NCI-H69 (cell line): ENCODE measurements around the gene RPL38.
A peak's percentile ranks its signal among the peaks of the same experiment; 100 is the strongest.

Source experiments
- DNase-seq: peaks from one replicate; lab custom pipeline; 2025; lab: John Stamatoyannopoulos, UW

RPL38 gene

DNA sequence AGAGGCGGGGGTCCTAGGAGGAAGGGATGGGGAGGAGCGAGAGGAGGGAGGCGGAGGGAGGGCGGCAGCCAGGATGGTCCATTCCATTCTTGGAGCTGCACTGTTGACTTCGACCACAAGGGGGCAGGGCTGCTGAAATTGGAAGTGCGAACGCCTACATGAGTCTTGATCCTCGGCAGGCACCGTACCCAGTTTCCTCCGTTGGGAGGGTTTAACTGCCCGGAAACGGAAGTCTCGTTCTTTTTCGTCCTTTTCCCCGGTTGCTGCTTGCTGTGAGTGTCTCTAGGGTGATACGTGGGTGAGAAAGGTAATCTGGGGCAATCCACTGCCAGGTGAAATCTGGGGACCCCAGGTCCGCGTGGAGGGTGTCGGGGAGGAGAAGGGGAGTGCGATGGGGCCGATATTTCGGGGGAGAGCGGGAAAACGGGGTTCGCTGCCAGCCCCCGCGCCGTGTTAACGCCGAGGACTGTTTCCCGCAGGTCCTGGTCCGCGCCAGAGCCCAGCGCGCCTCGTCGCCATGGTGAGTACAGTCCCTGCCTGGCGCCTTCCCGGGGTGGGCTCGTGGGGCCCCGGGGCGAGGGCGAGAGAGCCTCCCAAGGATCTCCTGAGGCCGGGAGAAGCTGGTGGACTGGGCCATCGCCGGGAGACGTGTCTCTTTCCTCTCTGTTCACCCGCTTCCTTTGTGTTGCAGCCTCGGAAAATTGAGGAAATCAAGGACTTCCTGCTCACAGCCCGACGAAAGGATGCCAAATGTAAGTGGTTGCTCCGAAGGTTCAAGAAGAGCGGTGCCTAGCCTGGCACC is at the start of gene RPL38:
RPL38 (plus strand) TSS at position 240 of the 802 bp plus-strand sequence; CDS start at position 518, 278 bp downstream.
- peak; percentile 98 for DNase-seq

DNA sequence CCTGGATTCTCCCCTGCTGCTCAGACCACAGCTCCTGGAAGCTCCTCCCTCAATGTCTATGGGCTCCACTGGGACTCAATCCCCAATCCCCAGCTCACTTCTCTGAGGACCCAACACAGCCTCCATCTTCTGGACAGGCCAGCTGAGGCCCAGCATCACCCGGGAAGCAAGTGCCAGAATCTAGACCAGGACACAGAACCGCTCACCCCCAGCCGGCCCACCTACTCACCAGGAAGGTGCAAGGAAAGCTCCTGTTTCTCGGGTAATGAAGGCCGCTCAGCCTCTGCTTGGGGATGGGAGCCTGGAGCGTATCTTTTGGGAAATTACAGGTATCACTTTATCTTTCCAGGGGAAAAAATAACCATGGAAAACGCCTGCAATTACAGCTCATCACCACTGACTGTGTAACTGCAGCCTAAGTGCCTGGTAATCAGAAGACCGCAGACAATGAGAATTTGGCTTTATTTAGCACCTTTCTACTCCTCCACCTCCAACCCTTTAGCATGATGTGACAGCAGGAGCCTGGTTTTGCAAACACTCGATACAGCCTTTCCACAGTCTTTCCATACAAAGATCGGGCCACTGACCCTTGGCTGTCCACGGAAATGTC is 49.6 kb upstream of the RPL38 start:
- no peak for DNase-seq

DNA sequence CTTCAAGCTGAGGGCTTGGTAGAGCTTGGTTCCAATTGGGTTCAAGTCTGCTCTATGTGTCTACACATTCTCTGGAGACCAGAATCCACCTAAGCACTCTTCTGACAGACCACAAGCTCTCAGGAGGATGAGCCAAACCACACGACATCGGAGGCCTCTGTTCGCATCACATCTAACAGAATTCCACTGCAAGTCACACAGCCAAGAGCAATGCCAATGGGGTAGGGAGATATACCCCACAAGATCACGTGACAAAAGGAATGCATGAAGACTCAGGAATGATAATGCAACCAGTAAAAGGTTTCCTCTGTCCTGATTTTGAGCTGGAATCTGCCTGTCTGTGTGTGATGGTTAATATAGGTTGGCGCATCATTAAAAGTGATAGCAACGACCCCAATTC is 46.6 kb upstream of the RPL38 start:
- DNase-seq = no peak

GRCh38 chr17:74157366-74157765 is 46.1 kb upstream of the RPL38 start:
- no peak for DNase-seq

GRCh38 chr17:74158761-74159160 is 44.7 kb upstream of the RPL38 start:
- DNase-seq = no peak

DNA sequence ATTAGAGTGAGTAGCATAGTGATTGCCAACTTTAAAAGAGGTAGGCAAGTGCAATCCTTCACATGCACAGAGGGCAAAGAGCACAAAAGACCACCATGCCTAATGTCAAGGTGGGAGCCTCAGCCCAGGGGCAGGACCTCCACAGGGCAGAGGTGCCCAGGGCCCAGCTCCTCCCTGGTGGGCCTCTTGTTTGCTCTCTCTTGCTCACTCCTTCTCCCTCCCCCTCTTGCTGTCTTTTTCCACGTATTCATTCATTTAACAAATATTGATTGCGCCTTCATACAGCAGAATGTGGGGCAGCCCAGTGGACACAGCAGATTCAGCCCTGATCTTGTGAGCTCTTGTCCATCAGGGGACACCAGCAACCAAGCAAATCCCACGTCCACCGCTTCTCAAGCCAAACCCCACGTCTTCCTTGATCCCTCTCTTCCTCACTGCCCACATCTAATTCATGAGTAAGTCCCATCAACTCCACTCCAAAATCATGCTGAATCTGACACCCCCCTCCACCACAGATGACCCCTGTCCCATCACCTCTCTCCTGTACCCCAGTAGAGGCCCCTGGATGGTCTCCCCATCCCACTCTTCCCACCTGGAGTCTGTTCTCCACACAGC is 44.1 kb upstream of the RPL38 start:
- DNase-seq = no peak

GRCh38 chr17:74160656-74161502 is 42.6 kb upstream of the RPL38 start:
- no peak for DNase-seq

DNA sequence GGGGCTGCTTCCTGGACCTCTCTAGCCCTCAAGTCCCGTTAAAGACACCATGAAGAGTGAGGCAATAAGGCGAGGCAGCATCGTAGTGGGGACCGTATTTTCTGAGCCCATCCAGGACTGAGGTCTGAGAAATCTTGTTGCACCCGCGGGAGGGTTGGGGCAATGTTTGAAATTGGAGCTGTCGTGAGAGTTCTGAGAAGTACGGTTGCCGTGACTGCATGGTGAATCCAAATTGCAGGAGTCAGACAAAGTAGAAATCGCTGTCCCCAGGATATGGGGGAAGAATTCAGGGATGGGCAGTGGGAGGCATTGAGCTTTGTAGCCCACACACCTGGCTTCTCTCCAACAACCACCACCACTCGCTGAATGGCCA is 42.0 kb upstream of the RPL38 start:
- DNase-seq = no peak

DNA sequence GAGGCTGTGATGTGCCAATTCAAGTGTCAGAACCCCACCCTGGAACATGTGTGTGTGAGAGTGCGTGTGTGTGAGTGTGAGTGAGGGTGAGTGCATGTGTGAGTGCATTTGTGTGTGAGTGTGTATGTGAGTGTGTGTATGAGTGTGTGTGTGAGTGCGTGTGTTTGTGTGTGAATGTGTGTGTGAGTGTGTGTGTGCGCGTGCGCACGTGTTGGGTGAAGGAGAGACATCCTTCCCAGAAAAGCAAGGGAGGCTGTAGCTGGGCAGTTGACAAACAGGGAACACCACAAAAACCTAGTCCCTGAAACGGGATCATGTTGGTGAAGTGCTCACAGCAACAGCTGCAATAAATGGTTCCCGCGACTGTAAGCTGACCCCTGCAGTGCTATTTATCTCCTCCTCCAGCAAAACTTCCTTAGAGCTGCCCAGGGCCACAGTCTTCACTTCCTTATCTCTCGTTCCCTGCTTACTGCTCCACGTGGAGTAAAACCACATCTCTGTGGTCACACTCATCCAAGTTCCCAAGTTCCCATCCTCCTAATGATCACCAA is 40.1 kb upstream of the RPL38 start:
- peak; percentile 32 for DNase-seq

DNA sequence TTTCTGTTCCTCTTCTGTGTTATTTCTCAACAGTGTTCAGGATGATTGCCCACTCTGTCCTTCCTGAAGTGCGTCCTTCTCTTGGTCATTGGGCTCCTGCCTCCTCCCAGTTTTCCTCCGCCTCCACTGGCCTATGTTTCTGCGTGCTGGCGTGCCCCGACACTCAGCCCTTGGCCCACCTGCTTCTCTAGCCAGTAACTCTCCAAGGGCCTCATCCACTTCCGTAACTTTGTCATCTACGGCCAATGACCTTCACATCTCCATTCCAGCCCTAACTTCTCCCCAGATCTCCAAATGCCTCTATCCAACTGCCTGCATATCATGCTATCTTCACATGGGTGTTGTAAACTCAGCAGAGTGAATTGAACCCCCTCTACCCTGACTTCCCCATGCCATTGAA is 39.6 kb upstream of the RPL38 start:
- DNase-seq = no peak

- no peak for DNase-seq
Observed at GRCh38 chr17:74164446-74165045, 38.9 kb upstream of the RPL38 start.

DNA sequence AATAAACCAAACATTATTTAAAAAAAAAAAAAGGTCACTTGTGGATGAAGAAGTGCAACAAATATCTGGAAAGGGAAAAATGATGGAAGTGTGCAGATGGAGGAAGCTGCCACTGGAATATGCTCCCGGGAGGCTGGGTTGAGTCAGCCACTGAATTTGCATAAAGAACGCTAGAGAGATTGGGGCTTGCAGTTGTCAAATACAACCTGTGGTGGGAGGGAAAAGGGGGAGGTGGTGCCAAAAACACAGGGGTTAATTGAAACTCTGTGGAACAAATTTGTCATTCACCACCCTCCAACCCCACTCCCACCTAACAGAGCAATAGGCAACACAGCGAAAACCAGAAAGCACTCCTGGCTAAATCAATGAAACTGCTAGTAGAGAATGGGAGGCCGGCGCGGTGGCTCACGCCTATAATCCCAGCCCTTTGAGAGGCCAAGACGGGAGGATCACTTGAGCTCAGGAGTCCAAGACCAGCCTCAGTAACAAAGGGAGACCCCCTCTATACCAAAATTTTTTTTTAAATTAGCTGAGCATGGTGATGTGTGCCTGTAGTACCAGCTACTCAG is 37.6 kb upstream of the RPL38 start:
- DNase-seq = no peak

DNA sequence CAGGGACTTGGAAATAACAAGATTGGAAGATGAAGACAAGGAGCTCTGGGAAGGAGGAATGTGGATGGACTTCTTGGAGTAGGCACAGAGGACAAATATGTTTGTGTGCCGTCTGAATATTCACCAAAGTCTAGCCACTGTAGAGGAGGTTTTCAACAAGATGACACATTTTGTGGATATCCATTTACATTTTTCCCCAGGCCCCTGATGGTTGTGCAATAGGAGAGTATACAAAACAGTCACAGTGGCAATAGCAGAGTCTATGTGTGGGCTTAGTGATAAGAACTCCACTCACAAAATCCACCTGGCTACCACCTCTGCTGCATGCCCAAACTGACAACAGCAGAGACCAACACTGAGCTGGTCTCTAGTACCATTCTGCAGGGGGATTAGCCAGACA is 32.6 kb upstream of the RPL38 start:
- DNase-seq = no peak

DNA sequence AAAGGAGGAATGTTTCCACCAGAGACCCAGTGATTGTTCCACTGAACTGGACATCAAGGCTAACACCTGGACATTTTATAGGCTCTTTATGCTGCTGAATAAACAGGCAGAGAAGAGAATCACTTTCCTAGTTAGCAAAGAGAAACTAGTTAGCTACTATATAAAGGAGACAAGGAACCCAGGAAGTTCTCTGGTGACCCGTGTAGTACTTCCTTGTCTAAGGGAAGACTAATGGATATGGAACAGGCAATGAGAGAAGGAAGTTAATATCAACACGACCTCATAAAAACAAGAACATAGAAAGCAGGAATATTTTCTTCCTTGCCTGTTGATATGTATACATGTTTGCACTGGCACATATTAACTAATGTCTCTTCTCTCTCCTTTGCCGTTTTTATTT is 30.8 kb upstream of the RPL38 start:
- no peak for DNase-seq

DNA sequence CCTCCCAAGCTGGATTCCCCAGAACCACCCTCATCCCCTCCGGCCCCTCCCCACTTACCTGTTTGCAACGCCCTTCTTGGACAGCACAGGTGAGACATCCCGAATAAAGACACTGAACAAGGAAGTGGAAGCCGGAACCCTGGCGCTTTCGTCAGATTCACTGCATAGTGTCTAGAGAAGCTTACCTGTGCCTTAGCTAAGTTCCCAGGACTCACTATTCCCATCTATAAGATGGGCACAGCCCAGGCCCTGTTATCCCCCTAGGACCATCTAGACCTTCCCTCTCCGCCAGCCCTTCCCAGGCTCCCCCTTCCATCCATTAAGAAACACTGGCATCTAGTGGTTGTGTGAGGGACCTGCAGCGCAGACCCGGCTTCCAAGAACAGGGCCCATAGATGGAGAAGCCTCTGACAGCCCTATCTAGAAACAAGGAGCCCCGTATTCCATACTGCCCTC is 26.9 kb upstream of the RPL38 start:
- DNase-seq = peak; percentile 86

- DNase-seq = peak; percentile 66
Observed at GRCh38 chr17:74177018-74177450, 26.4 kb upstream of the RPL38 start.

GRCh38 chr17:74179576-74179975 is 23.9 kb upstream of the RPL38 start:
- DNase-seq = no peak

GRCh38 chr17:74180336-74180735 is 23.1 kb upstream of the RPL38 start:
- no peak for DNase-seq

- DNase-seq = peak; percentile 70
Observed at GRCh38 chr17:74181341-74181740, 22.1 kb upstream of the RPL38 start.

DNA sequence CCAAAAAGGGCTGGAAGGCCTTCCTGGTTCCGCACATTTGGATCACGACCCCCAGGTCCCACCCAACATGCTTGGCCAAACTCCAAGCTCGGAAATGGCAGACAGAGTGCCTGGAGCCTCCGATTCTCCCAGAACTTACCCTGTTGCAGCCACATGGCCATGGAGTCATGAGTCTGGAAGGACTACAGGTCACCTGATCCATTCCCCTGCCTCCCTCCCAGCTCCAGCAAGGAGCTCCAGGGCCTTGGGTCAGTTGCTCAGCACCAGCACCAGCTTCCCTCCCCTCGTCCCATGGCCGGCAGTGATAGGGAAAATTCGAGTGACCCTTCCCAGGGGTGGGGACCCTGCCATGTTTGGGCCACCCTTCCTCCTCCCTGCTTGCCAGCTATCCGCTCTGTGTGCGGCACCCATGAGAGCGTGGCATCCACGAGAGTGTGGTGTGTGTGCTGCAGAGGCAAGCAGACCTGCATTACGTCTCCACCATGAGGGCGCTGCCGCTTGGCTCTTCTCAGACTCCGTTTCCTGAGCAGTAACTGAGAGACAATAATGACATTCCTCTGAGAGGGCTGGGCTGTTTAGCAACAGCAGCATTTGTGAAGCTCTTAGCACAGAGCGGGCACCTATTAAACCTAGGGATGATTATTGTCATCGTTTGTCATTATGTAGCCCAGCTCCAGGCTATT is 21.3 kb upstream of the RPL38 start:
- DNase-seq = peak; percentile 85

GRCh38 chr17:74183411-74183810 is 20.1 kb upstream of the RPL38 start:
- DNase-seq = no peak
